SK-N-SH (cell line): Measurements from ENCODE around the gene KASH5.

Source experiments
- EP300 ChIP-seq, 2 experiments: IDR thresholded peaks; 2 replicates each; pipeline versions ENCODE4 v1.4.0 to v1.6.1; 2012; ENCODE audit warnings: borderline replicate concordance in 1 of 2, low read depth in 1 of 2, low read length in 1 of 2
- EZH2phosphoT487 ChIP-seq: fragments of 200-600 bp; sonication (generic); IDR thresholded peaks from 2 replicates; pipeline ENCODE4 v1.6.1; 2017; ENCODE audit warnings: low read depth, mixed run types, mild to moderate bottlenecking, antibody characterized with exemption, moderate library complexity, borderline replicate concordance
- FOSL2 ChIP-seq: IDR thresholded peaks from 2 replicates; pipeline ENCODE4 v1.4.0; 2012; ENCODE audit warnings: low read depth, mild to moderate bottlenecking, moderate library complexity, borderline replicate concordance
- GATA2 ChIP-seq: sonication (generic); formaldehyde crosslinking; IDR thresholded peaks from 2 replicates; pipeline ENCODE4 v1.5.0; 2020; ENCODE audit warnings: mild to moderate bottlenecking, missing genetic modification reagents
- JUND ChIP-seq: IDR thresholded peaks from 2 replicates; pipeline ENCODE4 v1.4.0; 2012
- NRF1 ChIP-seq: IDR thresholded peaks from 2 replicates; pipeline ENCODE4 v1.6.1; 2012; ENCODE audit warnings: low read depth, mild to moderate bottlenecking, low read length
- POLR2AphosphoS5 ChIP-seq: IDR thresholded peaks from 2 replicates; pipeline ENCODE4 v1.6.1; 2012; ENCODE audit warnings: low read depth, low read length
- RAD21 ChIP-seq: IDR thresholded peaks from 2 replicates; pipeline ENCODE4 v1.6.1; 2012; ENCODE audit warnings: mild to moderate bottlenecking, low read length
- RFX5 ChIP-seq: IDR thresholded peaks from 2 replicates; pipeline ENCODE4 v1.6.1; 2012; ENCODE audit warnings: mild to moderate bottlenecking, improper control_type of control experiment, low read length
- TAF1 ChIP-seq: IDR thresholded peaks from 2 replicates; pipeline ENCODE4 v1.6.1; 2012; ENCODE audit warnings: low read depth, mild to moderate bottlenecking, low read length, moderate library complexity, borderline replicate concordance
- TF ChIP-seq, protein P1 (sequence below): fragments of 200-600 bp; sonication (generic); IDR thresholded peaks from 2 replicates; pipeline ENCODE4 v1.6.1; 2017; ENCODE audit warnings: antibody characterized with exemption, mild to moderate bottlenecking, moderate library complexity
- TF ChIP-seq, protein P2 (sequence below): fragments of 150-350 bp; IDR thresholded peaks from 2 replicates; pipeline ENCODE4 v1.6.1; 2017; ENCODE audit warnings: antibody characterized with exemption, low read length, low read depth, borderline replicate concordance

DNA sequence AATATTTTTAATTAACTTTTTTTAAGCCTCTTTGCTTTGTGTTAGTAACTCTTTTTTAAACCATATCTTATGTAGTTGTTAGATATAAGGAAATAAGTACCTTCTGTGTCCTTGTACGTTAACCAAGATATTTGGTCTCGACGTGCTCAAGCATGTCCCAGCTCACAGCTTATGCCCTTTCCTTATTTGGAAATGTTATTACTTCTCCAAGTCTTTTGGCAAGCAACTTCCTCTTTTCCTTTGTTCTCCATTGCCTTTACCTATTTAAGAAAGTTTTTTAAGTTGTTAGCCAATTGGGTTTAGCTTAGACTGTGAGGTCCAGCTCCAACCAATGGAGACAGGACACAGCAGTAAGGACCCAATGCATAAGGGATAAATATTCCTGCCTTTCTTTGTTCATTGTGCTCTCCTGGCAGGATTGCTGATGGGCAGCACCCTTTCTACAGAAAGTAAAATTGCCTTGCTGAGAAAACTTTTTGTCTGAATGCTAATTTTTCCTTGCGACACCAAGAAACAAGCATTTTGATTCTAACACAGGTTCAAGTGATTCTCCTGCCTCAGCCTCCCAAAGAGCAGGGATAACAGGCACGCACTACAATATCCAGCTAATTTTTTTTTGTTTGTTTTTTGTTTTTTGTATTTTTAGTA lies 19.2 kb upstream of the KASH5 start:
- TF ChIP-seq, protein P1, sequence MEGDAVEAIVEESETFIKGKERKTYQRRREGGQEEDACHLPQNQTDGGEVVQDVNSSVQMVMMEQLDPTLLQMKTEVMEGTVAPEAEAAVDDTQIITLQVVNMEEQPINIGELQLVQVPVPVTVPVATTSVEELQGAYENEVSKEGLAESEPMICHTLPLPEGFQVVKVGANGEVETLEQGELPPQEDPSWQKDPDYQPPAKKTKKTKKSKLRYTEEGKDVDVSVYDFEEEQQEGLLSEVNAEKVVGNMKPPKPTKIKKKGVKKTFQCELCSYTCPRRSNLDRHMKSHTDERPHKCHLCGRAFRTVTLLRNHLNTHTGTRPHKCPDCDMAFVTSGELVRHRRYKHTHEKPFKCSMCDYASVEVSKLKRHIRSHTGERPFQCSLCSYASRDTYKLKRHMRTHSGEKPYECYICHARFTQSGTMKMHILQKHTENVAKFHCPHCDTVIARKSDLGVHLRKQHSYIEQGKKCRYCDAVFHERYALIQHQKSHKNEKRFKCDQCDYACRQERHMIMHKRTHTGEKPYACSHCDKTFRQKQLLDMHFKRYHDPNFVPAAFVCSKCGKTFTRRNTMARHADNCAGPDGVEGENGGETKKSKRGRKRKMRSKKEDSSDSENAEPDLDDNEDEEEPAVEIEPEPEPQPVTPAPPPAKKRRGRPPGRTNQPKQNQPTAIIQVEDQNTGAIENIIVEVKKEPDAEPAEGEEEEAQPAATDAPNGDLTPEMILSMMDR, result no peak
- TF ChIP-seq GATA2 (CRISPR knock-in tag) (no peak), TAF1 (no peak), JUND (no peak), POLR2AphosphoS5 (no peak), RFX5 (no peak), FOSL2 (no peak), NRF1 (no peak), EP300 (IDR thresholded peaks at IDR 0.05; ENCODE audit: borderline replicate concordance in 1 of 2, low read depth in 1 of 2, low read length in 1 of 2) (no peak), RAD21 (no peak), EZH2phosphoT487 (no peak)
- TF ChIP-seq, protein P2, sequence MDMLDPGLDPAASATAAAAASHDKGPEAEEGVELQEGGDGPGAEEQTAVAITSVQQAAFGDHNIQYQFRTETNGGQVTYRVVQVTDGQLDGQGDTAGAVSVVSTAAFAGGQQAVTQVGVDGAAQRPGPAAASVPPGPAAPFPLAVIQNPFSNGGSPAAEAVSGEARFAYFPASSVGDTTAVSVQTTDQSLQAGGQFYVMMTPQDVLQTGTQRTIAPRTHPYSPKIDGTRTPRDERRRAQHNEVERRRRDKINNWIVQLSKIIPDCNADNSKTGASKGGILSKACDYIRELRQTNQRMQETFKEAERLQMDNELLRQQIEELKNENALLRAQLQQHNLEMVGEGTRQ, result no peak
